ENCODE results near the gene CIB1.
"Not testable (repeated sequence)": the region's sequence is repeated elsewhere in the genome, so short reads cannot be mapped to it uniquely, and the experiment has no call there.

CIB1 gene

GRCh38 chr15:90191344-90191687, 42.4 kb downstream of the CIB1 start:
- DNase-seq = no peak

DNA sequence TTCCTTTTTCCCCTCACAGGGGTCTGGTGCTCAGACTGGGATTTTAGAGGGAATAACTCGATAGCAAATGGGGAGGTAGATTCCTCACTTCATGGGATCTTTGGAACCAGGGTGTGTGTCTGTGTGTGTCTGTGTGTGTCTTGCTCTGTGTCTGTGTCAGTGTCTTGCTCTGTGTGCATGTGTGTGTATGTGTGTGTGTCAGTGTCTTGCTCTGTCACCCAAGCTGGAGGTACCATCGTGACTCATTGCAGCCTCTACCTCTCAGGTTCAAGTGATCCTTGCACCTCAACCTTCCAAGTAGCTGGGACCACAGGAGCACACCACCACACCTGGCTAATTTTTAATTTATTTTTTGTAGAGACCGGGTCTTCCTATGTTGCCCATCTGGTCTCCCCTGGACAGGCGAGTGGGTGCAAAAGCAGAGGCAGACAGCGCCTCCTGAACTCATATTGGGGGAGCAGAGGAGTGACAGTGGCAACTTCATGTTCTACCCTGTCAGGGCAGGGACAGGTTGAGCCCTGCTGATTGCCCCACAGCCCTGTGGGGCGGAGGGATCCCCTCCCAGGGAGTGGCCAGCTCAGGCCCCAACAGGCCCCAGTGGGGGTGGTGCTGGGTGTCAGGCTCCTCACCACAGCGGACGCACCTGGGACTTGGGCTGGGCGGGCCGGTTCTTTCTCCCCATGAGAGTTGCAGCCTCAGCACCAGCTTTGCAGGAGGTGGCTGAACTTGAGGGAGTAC, 43.0 kb downstream of the CIB1 start:
- no peak for DNase-seq

- no peak for DNase-seq
Measured at GRCh38 chr15:90189781-90190467, 43.8 kb downstream of the CIB1 start.

GRCh38 chr15:90188914-90189748, 44.6 kb downstream of the CIB1 start:
- DNase-seq = no peak

GRCh38 chr15:90188065-90188464, 45.7 kb downstream of the CIB1 start:
- DNase-seq = not testable (repeated sequence)

GRCh38 chr15:90187257-90187868, 46.4 kb downstream of the CIB1 start:
- DNase-seq = no peak

DNA sequence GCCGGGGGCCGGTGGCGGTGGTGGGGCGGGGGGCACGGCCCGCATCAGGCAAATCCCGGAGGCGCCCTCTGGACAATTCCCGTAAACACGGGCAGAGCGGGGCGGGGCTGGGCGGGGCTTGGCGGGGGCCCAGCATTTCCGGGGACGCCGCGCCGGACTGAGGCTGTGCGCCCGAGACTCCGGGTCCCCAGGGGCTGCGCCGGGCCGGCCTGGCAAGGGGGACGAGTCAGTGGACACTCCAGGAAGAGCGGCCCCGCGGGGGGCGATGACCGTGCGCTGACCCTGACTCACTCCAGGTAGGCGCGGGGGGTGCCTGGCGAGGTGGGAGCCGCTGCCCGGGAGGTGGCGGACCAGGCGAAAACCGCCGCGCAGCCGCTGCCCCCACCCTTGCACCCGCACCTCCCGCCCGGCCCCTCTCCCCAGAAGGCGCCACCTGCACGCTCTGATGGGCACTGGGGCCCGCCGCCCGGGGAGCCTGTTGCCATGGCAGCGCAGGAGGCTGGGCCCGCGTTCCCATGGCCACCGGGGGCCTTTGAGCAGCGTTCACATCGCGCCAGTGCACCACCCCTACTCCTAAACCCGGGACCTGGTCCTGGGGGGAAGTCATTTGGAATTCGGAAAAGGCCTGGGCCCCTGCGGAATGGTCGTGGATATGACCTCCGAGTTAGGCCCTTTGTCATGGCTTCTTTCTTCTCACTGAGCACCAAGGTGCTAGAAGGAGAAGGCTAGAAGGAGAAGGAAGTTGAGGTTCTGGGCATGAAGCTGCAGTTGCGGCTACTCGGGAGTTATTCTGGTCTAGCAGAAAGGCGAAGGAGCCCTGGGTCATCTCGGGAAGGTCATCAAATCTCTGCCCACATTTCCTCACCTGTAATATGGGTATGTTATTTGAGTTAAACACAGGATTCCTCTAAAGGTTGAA, 48.7 kb downstream of the CIB1 start:
- DNase-seq = peak; percentile 90

DNA sequence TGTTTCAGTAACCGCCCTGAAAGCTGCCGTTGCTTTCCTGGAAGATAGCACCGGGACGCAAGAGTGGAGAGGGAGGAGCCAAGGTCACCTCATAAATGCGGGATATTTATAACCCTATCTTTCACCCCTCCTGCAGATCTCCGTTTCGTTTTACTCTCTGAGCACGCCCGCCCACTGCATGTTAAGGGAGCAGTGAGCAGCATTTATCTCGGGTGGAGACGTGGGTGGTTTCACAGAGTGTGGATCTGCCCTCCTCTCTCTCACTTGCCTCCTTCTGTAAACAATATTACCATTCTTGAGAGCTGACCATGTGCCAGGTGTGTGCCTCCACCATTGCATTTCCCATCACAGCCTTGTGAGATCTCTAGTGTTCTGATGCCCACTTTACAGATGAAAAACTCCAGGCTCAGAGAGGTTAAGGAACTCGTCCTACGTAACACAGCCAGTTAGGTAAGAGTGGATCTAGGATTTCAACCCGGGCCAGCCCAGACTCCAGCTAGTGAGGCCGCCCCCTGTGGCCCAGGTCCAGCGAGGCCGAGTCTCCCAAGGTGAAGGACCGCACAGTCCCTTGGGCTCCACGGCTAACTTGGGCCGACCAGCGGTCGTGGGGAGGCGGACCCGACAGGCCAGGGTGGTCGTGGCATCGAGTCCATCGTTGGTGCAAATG, 49.5 kb downstream of the CIB1 start:
- no peak for DNase-seq

DNA sequence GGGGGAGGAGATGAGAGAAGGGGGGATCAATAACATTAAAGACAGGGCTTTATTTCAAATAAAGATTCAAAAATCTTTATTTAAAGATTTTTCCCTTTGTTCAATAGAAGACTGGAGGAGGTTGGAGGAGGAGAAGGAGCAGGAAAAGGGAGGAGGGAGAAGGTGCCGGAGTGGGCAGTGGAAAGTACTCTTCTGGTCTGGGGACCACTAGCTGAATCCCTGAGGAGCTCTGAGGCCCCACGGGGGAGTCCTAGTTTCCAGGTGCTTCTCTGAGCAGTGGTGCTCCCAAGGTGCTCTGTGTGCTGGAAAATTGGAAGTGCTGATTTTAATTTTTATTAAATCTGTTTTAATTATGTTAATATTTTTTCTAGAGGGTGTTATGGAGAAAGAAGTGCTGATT, 52.0 kb downstream of the CIB1 start:
- no peak for DNase-seq
